Smooth muscle cell (in vitro differentiated cells): Measurements from ENCODE around the gene FNDC11. TPM values are rescaled to one million over a fixed set of nuclear protein-coding genes. Genes with fewer than 3 reads are reported as not detected.

Source experiments
- DNase-seq: peaks from one replicate; lab custom pipeline; 2025; ENCODE audit not compliant: unreplicated experiment; lab: John Stamatoyannopoulos, UW
- H2AFZ ChIP-seq: fragments of 200-600 bp; sonication (generic); 2 replicates; pipeline ENCODE4 v1.6.0; 2016; ENCODE audit warnings: antibody characterized with exemption, low read depth, mild to moderate bottlenecking
- H3F3A ChIP-seq: fragments of 200-600 bp; sonication (generic); 2 replicates; pipeline ENCODE4 v1.6.0; 2017; ENCODE audit warnings: antibody characterized with exemption, low read depth
- H3K27ac ChIP-seq: fragments of 200-600 bp; sonication (generic); 2 replicates; pipeline ENCODE4 v1.5.1; 2016; ENCODE audit warnings: low read depth, mild to moderate bottlenecking
- H3K27me3 ChIP-seq: fragments of 200-600 bp; sonication (generic); 2 replicates; pipeline ENCODE4 v1.6.1; 2016; ENCODE audit warnings: low read depth, mild to moderate bottlenecking
- H3K36me3 ChIP-seq: fragments of 200-600 bp; sonication (generic); 2 replicates; pipeline ENCODE4 v1.5.1; 2016; ENCODE audit warnings: low read depth
- H3K4me1 ChIP-seq: fragments of 200-600 bp; sonication (generic); 2 replicates; pipeline ENCODE4 v1.5.1; 2016; ENCODE audit warnings: low read depth
- H3K4me2 ChIP-seq: fragments of 200-600 bp; sonication (generic); 2 replicates; pipeline ENCODE4 v1.6.0; 2016; ENCODE audit warnings: mild to moderate bottlenecking
- H3K4me3 ChIP-seq: fragments of 200-600 bp; sonication (generic); 2 replicates; pipeline ENCODE4 v1.5.1; 2016; ENCODE audit warnings: mild to moderate bottlenecking
- H3K79me2 ChIP-seq: fragments of 200-600 bp; sonication (generic); 2 replicates; pipeline ENCODE4 v1.6.0; 2016; ENCODE audit warnings: low read depth, mild to moderate bottlenecking
- H3K9ac ChIP-seq: fragments of 200-600 bp; sonication (generic); 2 replicates; pipeline ENCODE4 v1.6.0; 2016; ENCODE audit warnings: low read depth
- H3K9me3 ChIP-seq: fragments of 200-600 bp; sonication (generic); replicated peaks from 2 replicates; pipeline ENCODE4 v1.5.1; 2016; ENCODE audit warnings: low read depth
- H4K20me1 ChIP-seq: fragments of 200-600 bp; sonication (generic); 2 replicates; pipeline ENCODE4 v1.6.0; 2016; ENCODE audit warnings: low read depth
- WGBS: methylation state at CpG from one replicate; pipeline ENCODE4 v1.1.7; 2016; ENCODE audit warnings: low lambda C conversion rate; 5-methylcytosine and 5-hydroxymethylcytosine counted together
- polyA plus RNA-seq: library from polyadenylated mRNA; unstranded; fragments of >200 nt; fragmentation: Nextera tagmentation; extraction: Ambion mirVana; gene quantifications from 2 replicates; pipeline ENCODE4 v1.2.1, GENCODE V29; 2016
- total RNA-seq: library from RNA; depleted of rRNA; stranded (reverse); fragments of >200 nt; gene quantifications from 2 replicates; pipeline ENCODE4 v1.2.3, GENCODE V29; 2014
- TF ChIP-seq, protein P1 (sequence below): fragments of 200-600 bp; sonication (generic); IDR thresholded peaks from 2 replicates; pipeline ENCODE4 v1.5.1; 2017; ENCODE audit warnings: borderline replicate concordance, mild to moderate bottlenecking, antibody characterized with exemption; ENCODE audit not compliant: insufficient read depth, poor library complexity, severe bottlenecking

Gene FNDC11
- total and polyA plus RNA-seq, 2 experiments from 2014 or later: 0.72 to 3.6 TPM

DNA sequence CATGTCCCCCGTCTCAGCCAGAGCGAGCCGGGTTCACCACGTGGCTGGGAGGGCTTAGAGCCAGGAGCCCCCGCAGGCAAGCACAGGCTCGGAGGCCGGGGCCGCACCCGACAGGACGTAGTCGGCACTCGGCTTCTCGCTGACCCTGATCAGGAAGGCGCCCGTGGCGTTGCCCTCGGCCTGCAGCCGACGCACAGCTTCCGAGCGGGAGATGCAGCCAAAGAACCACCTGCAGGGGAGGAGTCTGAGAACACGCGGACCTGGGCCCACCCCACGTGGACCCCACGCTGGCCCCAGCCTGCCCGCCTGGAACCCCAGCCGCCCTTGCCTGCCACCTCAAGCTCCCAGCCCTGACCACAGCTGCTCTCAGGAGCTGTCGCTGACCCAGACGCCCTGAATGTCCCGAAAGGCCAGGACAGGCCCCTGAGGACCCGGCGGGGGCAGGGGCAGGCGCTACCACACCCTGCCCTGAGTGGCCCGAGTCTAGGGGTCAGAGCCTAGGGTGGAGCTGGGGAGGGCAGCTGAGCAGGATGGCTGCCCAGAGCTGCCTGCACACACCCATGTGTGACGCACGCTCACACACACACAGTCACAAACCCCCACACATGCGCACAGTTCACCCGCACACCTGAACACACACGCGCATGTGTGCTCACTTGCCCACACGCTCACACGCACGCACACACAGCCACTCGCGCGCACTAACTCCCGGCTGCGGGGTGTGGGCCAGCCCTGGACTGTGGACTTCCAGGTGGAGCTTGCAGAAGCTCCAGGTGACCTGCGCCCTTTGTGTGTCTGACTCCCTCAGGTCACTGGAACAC is 18.9 kb upstream of the FNDC11 start:
- H3K4me2 ChIP-seq: no peak overlapping the region
- H3K9ac ChIP-seq: no peak overlapping the region
- H3K27me3 ChIP-seq: no peaks in the 10 kb centered on the region

DNA sequence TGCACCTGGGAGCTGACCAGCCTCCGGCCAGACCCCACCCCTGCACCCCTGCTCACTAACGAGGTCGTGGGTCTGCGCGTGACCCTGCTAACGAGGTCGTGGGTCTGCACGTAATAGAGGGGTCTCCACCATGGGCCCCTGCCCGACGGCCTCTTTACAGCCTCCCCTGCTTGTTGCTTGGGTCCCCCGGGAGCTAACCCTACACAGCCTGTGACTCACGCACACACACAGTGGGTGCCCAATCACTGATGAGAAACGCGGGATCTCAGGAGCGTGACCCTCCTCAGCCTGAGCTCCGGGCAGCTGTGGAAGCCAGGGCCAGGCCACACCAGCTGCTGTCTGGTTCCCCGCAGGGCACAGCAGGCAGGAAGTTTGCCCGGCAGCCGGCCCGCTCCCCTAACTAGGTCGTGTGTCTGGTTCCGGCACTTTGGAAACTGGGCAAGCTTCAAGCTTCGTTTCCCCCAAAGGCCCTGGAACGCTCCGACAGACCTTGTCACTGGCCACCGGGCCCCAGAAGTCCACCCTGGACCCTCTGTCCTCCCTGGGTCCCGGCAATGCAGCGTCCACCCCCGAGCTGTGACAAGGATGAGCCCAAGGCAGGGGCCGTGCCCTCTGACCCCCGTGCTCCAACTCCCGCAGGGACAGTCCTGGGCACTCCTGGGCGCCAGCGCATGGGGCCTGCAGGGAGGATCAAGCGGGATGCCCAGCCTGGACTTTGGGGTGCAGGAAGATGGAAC is 17.6 kb upstream of the FNDC11 start:
- Histone ChIP-seq H2AFZ (no peak overlapping the region), H4K20me1 (no peaks in the 10 kb centered on the region), H3K27me3 (no peaks in the 10 kb centered on the region), H3K9me3 (no peaks in the 10 kb centered on the region), H3K4me2 (no peak overlapping the region), H3K9ac (no peak overlapping the region), H3F3A (no peaks in the 10 kb centered on the region), H3K36me3 (no peaks in the 10 kb centered on the region), H3K79me2 (no peaks in the 10 kb centered on the region), H3K4me3 (no peak overlapping the region), H3K27ac (no peak overlapping the region), H3K4me1 (peaks cover 3% of the 10 kb centered on the region)
- TF ChIP-seq, protein P1, sequence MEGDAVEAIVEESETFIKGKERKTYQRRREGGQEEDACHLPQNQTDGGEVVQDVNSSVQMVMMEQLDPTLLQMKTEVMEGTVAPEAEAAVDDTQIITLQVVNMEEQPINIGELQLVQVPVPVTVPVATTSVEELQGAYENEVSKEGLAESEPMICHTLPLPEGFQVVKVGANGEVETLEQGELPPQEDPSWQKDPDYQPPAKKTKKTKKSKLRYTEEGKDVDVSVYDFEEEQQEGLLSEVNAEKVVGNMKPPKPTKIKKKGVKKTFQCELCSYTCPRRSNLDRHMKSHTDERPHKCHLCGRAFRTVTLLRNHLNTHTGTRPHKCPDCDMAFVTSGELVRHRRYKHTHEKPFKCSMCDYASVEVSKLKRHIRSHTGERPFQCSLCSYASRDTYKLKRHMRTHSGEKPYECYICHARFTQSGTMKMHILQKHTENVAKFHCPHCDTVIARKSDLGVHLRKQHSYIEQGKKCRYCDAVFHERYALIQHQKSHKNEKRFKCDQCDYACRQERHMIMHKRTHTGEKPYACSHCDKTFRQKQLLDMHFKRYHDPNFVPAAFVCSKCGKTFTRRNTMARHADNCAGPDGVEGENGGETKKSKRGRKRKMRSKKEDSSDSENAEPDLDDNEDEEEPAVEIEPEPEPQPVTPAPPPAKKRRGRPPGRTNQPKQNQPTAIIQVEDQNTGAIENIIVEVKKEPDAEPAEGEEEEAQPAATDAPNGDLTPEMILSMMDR: no peak
- DNase-seq: no peak
- WGBS: 89% methylated on average over 35 of the region's 35 CpGs

More for the DNA sequence above, 18.9 kb upstream of the FNDC11 start:
- H3F3A ChIP-seq: no peaks in the 10 kb centered on the region
- H3K4me3 ChIP-seq: no peak overlapping the region
- no peaks in the 10 kb centered on the region for H4K20me1 ChIP-seq
- no peaks in the 10 kb centered on the region for H3K9me3 ChIP-seq
- no peaks in the 10 kb centered on the region for H3K36me3 ChIP-seq
- no peak for DNase-seq
- no peaks in the 10 kb centered on the region for H3K79me2 ChIP-seq
- TF ChIP-seq, protein P1: no peak
- no peak overlapping the region for H2AFZ ChIP-seq
- WGBS: 91% methylated on average over 31 of the region's 49 CpGs
- no peak overlapping the region for H3K27ac ChIP-seq
- peaks cover 3% of the 10 kb centered on the region for H3K4me1 ChIP-seq

DNA sequence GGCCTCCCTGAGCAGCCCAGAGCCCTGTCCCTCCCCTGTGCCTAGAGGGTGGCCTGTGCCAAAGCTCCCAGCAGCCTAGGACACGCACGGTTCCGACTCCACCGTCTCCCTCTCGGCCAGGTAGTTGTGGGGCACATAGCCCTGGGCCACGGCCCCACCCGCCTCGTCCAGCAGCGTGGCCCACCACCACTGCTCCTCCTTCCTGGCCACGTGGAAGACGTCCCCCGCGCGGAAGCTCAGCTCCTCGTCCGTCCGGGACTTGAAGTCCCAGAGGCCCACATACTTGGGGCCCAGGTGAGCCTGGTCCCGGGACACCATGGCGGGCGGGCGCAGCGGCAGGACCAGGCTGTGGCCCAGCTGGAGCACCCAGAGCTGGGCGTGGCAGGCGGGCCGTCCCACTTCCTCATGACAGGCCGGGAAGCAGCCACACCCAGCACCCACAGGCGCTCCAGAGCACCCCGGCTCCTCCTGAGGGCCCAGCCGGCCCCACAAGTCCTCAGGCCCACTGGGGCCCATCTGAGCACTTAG is 16.9 kb upstream of the FNDC11 start, which contains the start of gene PTK6:
PTK6 (minus strand) TSS at position 380 of the 528 bp plus-strand sequence; CDS start at position 318, 62 bp downstream.
- Histone ChIP-seq H3K4me1 (peaks cover 3% of the 10 kb centered on the region), H3K27ac (no peak within 1 kb of the TSS), H4K20me1 (no peaks in the 10 kb centered on the region), H3K9me3 (no peaks in the 10 kb centered on the region), H3K4me3 (peak within 1 kb of the TSS; percentile 41), H3F3A (no peaks in the 10 kb centered on the region), H3K9ac (no peak within 1 kb of the TSS), H3K79me2 (no peaks in the 10 kb centered on the region), H3K4me2 (peak within 1 kb of the TSS; percentile 84), H2AFZ (peak within 1 kb of the TSS; percentile 33), H3K27me3 (no peaks in the 10 kb centered on the region), H3K36me3 (no peaks in the 10 kb centered on the region)
- WGBS: 92% methylated on average over 29 of the region's 29 CpGs
- TF ChIP-seq, protein P1: no peak
- no peak for DNase-seq
